ENCODE data around the gene JAM3.
"Not testable (repeated sequence)": the region's sequence is repeated elsewhere in the genome, so short reads cannot be mapped to it uniquely, and the experiment has no call there.

JAM3 gene

GRCh38 chr11:134178032-134178674 lies 109.3 kb downstream of the JAM3 start:
- H3K36me3 ChIP-seq = peaks cover 78% of the 10 kb centered on the region

GRCh38 chr11:134181707-134182106 lies 112.8 kb downstream of the JAM3 start:
- Histone ChIP-seq H3K27ac (no peak overlapping the region), H3K9me3 (ENCODE audit: severe bottlenecking) (no peaks in the 10 kb centered on the region), H3K27me3 (ENCODE audit: insufficient read depth, low read depth, severe bottlenecking) (no peaks in the 10 kb centered on the region), H3K4me3 (ENCODE audit: low read depth, low read length) (no peak overlapping the region), H3K36me3 (peaks cover 83% of the 10 kb centered on the region)
- TF ChIP-seq CTCF (IDR thresholded peaks at IDR 0.05; ENCODE audit: low read depth, low read length) = no peak
- DNase-seq = no peak

More at GRCh38 chr11:134178032-134178674, 109.3 kb downstream of the JAM3 start:
- no peak overlapping the region for H3K4me3 ChIP-seq (ENCODE audit: low read depth, low read length)
- no peak for TF ChIP-seq CTCF (IDR thresholded peaks at IDR 0.05; ENCODE audit: low read depth, low read length)
- H3K27ac ChIP-seq = no peak overlapping the region
- H3K9me3 ChIP-seq (ENCODE audit: severe bottlenecking) = no peaks in the 10 kb centered on the region
- DNase-seq = no peak
- H3K27me3 ChIP-seq (ENCODE audit: insufficient read depth, low read depth, severe bottlenecking) = no peaks in the 10 kb centered on the region

- DNase-seq; H3K4me3 ChIP-seq (ENCODE audit: low read depth, low read length); H3K27me3 ChIP-seq (ENCODE audit: insufficient read depth, low read depth, severe bottlenecking); H3K9me3 ChIP-seq (ENCODE audit: severe bottlenecking); H3K27ac ChIP-seq: not testable (repeated sequence)
- H3K36me3 ChIP-seq = peaks cover 92% of the 10 kb centered on the region
These were observed 119.2 kb downstream of the JAM3 start for GRCh38 chr11:134188092-134188491.

GRCh38 chr11:134196756-134197155 lies 127.9 kb downstream of the JAM3 start:
- DNase-seq = no peak
- H3K9me3 ChIP-seq (ENCODE audit: severe bottlenecking) = no peaks in the 10 kb centered on the region
- H3K4me3 ChIP-seq (ENCODE audit: low read depth, low read length) = no peak overlapping the region
- TF ChIP-seq CTCF (IDR thresholded peaks at IDR 0.05; ENCODE audit: low read depth, low read length) = no peak
- H3K27me3 ChIP-seq (ENCODE audit: insufficient read depth, low read depth, severe bottlenecking) = no peaks in the 10 kb centered on the region
- no peak overlapping the region for H3K27ac ChIP-seq
- peaks cover 77% of the 10 kb centered on the region for H3K36me3 ChIP-seq

GRCh38 chr11:134199531-134199930 lies 130.7 kb downstream of the JAM3 start:
- Histone ChIP-seq H3K4me3 (ENCODE audit: low read depth, low read length) (no peak overlapping the region), H3K9me3 (ENCODE audit: severe bottlenecking) (no peaks in the 10 kb centered on the region), H3K27me3 (ENCODE audit: insufficient read depth, low read depth, severe bottlenecking) (no peaks in the 10 kb centered on the region), H3K36me3 (peaks cover 80% of the 10 kb centered on the region), H3K27ac (no peak overlapping the region)
- TF ChIP-seq CTCF (IDR thresholded peaks at IDR 0.05; ENCODE audit: low read depth, low read length) = no peak
- no peak for DNase-seq

GRCh38 chr11:134200688-134201087 lies 131.8 kb downstream of the JAM3 start:
- H3K27ac ChIP-seq = no peak overlapping the region
- no peaks in the 10 kb centered on the region for H3K27me3 ChIP-seq (ENCODE audit: insufficient read depth, low read depth, severe bottlenecking)
- H3K4me3 ChIP-seq (ENCODE audit: low read depth, low read length) = no peak overlapping the region
- TF ChIP-seq CTCF (IDR thresholded peaks at IDR 0.05; ENCODE audit: low read depth, low read length) = no peak
- DNase-seq = no peak
- no peaks in the 10 kb centered on the region for H3K9me3 ChIP-seq (ENCODE audit: severe bottlenecking)
- H3K36me3 ChIP-seq = peaks cover 79% of the 10 kb centered on the region
